GM19351 (cell line): ENCODE data around the gene SATB1.

Source experiments
- ATAC-seq: cut with Tn5 transposase; IDR thresholded peaks from one replicate; pipeline ENCODE4 v1.9.1; 2021; ENCODE audit warnings: mild to moderate bottlenecking, moderate library complexity; ENCODE audit not compliant: unreplicated experiment

Gene SATB1

GRCh38 chr3:18402239-18402799, 22.8 kb downstream of the SATB1 start:
- no peak for ATAC-seq

DNA sequence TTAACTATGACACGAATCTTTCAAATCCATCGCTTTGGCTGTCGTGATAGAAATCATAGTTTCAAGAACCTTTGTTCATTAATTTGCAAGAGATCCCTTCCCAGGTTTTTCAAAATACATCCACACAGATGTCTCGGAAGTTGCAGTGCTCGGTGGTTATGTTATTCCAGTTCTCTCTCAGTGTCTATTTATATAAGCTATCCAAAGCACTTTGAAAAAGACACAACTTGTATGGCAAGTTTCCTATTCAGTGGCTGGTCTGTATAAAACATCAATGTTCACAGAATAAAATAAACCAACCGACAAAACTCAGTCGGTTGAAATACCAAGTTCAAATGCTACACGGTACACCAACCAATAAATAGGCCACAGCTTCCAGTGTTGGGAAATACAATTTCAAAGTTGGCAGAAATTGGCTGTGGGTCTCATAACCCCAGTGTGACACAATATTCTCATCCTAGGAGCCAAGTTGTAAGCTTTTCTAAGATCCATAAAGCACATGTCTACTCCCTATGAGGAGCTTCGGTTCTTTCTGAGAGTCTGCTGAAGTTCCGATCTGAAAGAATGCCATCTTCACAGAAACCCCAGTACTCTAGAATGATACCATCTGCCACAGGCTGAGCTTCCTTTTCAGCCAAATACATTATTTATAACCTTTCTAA, 23.7 kb downstream of the SATB1 start:
- no peak for ATAC-seq

- ATAC-seq = no peak
Observed at GRCh38 chr3:18398448-18398847, 26.7 kb downstream of the SATB1 start.

DNA sequence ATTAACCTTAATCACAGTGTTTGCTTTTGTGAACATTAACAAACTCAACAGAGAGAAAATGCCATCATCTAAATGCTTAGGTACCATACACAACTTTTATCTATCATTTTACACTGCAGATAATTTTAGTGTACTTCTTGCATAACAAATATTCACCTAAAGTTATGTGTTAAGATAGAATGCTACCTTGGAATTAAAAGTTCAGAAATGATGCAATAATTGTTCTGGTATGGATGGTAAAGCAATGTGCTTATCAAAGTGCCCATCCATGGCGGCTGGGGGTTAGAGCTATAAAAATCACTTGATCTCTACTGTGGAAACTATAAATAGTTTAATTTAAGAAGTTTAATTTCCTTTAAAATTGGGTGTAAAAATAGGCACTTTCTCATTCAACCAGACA, 28.7 kb downstream of the SATB1 start:
- ATAC-seq = no peak

GRCh38 chr3:18394384-18394995, 30.6 kb downstream of the SATB1 start:
- ATAC-seq = no peak

DNA sequence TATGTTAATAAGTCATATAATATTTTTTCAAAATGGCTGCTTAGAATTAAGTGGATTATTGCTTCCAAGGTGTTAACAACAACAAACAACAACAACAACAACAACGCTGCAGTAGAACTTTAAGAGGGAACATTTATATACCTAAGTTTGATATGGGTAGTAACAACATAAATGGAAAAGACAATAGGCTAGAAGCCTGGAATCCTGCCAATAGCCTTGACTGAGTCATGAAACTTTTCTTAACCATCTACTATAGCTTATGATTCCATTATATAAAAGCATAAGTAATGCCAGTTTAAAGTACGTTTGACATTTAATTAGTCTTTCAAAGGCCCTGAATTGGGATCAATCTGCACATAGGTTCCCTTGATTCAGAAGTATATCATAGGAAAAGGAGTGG, 31.2 kb downstream of the SATB1 start:
- no peak for ATAC-seq

DNA sequence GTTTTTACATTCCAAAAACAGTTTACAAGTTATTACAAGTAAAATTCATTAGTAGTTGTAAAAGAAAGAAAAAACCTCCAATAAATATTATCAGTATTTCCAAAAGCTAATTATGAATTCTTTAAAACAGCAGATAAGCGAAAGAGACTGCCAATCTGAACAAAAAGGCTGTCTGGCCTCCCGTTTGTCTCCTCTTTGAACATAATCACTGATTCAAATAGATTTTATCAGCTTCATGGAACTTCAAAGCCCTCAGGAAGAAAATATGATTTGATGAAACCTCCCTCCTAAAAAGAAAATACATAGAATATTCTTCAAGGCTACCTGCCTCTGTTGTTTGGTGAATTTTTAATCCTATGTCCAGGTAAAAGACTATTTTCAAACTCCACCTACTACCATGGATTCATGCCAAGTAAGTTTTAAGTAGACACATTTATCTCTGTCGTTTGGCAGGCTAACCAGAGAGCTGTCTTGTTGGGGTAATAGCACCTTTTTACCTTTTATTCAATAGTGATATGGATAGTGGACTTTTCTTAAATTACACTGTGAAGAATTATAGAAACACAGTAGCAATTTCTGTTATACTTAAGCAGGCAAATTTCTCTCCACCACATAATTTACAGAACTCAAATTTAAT, 35.0 kb downstream of the SATB1 start:
- ATAC-seq = no peak

DNA sequence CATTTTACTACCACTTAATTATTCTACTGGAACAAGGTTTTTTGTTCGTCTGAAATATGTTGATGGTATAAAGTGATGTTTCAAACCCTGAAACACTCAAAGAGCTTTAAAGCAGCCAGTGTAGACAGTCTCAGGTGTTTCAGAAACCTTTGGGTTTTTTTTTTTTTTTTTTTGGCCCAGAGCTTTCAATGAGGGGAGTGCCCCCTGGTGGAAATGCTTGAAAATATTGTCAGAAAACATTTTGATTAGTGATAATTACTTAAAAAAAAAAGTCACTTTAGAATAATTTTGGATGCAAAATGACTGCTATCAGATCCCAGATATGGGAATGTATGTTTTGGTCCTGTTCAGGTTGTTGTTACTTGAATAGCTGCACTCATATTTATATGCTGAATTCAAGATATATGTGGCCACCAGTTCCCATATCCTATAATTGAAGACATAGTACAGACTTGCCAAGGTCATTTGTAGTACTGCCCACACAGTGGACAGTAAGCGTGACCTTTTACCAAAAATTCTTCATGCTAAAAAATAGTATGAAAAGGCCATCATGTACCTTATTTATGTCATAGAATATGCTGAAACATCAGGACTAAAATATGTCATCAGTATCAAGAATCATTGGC, 35.9 kb downstream of the SATB1 start:
- peak; percentile 50 for ATAC-seq

DNA sequence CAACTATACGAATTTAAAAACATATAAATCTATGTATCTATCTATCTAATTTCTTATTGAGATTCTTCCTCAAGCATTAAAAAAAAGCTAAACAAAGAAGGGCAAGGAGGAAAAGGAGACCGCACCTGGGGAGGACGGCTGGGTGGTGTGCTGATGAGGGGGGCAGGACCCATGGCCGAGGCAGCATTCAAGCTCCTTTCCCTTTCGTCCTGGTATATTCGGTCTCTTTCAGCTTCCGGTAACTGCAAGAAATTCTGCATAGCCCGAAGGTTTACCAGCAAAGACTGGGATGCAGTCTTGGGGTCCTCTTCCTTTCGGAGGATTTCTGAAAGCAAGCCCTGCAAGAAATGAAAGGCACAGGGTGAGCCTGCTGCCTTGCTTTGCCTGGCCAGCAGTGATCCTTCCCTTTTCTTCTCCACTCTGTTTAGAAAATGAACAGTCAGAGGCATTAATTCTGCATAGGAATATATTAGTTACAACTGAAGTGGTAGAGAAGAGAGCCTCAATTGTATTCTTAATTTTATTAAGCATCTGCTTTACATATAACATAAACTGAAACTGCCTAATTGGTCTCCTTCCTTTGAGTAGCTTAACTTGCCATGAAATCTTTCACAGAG, 38.8 kb downstream of the SATB1 start:
- ATAC-seq = no peak

GRCh38 chr3:18385706-18386105, 39.4 kb downstream of the SATB1 start:
- no peak for ATAC-seq

DNA sequence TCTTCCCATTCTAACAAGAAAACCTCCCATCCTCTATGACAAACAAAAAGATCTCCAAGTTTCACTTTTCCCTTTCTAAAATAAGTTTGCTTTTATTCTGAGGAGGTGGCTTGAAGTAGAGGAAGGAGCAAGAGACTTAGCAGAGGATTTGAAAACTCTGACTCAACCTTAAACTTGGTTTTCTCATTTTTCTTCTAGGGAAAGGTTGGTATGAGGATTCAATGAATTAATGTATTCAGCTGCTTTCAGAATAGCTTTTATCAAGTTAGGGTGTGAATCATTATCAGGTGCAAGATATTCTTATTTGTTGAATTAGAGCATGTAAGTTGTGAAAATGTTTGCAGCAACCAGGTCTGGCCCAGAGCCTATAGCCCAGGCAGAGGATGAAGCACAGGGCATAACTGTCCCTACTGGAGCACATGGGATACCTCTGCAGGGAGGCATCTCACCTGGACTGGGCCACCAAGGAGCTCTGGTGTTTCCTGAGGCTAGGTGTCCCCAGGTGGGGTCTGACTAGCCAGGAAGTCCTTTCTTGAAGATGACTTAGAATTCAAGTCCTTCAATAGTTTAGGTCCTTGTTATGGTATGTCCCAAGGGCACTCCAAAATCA, 42.3 kb downstream of the SATB1 start:
- no peak for ATAC-seq

DNA sequence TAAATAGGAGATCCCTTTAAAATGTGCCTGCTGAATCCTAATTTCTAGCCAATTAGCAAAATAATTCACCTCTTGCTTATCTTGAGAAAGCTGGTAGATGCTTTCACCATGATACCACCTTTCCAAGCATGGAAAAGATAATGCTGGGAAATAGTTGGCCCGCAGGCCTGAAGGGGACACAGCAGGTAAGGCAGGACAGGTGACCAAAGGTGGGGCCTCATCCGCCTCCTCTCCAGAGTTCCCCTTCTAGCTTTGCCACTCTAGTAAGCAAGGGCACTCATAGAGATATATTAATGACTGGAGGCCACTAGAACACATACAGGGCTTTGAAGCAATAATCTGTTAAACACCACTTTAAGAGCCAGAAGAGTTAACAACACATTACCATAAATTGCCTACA, 45.5 kb downstream of the SATB1 start:
- no peak for ATAC-seq

GRCh38 chr3:18378218-18378617, 46.9 kb downstream of the SATB1 start:
- ATAC-seq = no peak

- no peak for ATAC-seq
Observed at GRCh38 chr3:18376682-18377081, 48.5 kb downstream of the SATB1 start.

DNA sequence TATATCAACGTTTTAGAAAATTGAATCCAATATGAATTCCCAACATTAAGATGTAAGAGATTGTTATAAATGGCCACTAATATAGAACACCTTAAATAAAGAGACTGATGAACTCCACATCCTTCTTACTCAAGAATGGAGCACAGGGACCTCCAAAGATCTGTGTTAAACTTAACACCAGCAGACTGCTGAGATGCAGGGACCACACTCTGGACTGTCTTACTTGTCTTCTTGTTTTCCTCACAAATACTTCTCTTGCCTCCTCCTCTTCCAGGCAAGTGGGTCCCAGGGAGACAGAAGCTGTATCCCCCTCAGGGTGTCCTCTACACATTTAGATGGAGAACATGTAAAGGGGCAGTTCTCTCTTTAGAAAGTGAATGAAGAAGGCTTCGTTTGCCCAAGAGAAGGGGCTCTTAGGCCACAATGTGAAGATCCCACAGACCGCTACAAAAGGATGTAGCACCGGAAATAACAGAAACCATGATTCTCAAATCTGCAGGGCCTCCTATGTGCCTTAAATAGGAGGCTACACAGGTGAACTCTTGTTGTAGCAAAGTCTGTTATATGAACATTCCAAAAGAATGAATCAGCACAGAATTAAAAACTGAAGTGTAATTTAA, 52.2 kb downstream of the SATB1 start:
- no peak for ATAC-seq

- no peak for ATAC-seq
Observed at GRCh38 chr3:18370672-18371071, 54.5 kb downstream of the SATB1 start.

- no peak for ATAC-seq
Observed at GRCh38 chr3:18369551-18370185, 55.5 kb downstream of the SATB1 start.

DNA sequence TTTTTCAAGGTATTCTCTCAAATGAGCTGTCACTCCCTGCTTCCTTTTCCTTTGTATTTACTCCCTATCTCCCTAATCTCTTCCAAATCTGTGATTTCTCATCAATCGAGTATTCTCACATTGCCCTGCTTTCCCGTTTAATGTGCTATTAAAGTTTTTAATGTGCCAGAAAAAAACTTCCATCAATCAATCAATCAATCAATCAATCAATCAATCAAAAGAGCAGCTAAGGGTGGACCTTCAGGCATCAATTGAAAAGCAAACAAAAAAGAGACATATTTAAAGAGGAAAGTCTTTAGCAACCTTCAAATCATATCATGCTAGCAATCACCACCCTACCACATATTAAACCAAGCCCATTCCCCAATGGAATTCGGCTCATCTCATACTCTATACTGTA, 58.9 kb downstream of the SATB1 start:
- no peak for ATAC-seq

GRCh38 chr3:18363338-18363737, 61.8 kb downstream of the SATB1 start:
- ATAC-seq = no peak

- no peak for ATAC-seq
Observed at GRCh38 chr3:18357747-18358146, 67.4 kb downstream of the SATB1 start.
